Measurements from ENCODE around the gene ZNF638.

DNA sequence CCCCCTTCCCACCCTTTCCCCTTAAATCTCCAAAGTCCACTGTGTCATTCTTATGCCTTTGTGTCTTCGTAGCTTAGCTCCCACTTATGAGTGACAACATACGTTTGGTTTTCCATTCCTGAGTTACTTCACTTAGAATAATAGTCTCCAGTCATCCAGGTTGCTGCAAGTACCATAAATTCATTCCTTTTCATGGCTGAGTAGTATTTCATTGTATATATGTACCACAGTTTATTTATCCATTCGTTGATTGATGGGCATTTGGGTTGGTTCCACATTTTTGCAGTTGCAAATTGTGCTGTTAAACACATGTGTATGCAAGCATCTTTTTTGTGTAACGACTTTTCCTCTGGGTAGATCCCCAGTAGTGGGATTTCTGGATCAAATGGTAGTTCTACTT, 14.5 kb upstream of the ZNF638 start:
- TF ChIP-seq PHTF2 (CRISPR knock-in tag; IDR thresholded peaks at IDR 0.05) (no peak), KDM1A (IDR thresholded peaks at IDR 0.05) (no peak), SMC3 (conservative IDR thresholded peaks at IDR 0.05; ENCODE audit: insufficient read depth, low read depth, low read length) (no peak), MYC (IDR thresholded peaks at IDR 0.05; ENCODE audit: low read depth, low read length) (no peak), MYC (CRISPR knock-in tag; IDR thresholded peaks at IDR 0.05; ENCODE audit: borderline replicate concordance, low read depth) (no peak), ZFP36 (IDR thresholded peaks at IDR 0.05; ENCODE audit: low read depth, low read length, partially characterized antibody) (no peak), HDAC3 (IDR thresholded peaks at IDR 0.05; ENCODE audit: borderline replicate concordance, partially characterized antibody) (no peak), ZBTB8A (IDR thresholded peaks at IDR 0.05; ENCODE audit: partially characterized antibody) (no peak), GATA2 (CRISPR knock-in tag; IDR thresholded peaks at IDR 0.05) (no peak)
- TF ChIP-seq, protein P1, sequence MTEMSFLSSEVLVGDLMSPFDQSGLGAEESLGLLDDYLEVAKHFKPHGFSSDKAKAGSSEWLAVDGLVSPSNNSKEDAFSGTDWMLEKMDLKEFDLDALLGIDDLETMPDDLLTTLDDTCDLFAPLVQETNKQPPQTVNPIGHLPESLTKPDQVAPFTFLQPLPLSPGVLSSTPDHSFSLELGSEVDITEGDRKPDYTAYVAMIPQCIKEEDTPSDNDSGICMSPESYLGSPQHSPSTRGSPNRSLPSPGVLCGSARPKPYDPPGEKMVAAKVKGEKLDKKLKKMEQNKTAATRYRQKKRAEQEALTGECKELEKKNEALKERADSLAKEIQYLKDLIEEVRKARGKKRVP (CRISPR knock-in tag; IDR thresholded peaks at IDR 0.05): no peak
- TF ChIP-seq, protein P2, sequence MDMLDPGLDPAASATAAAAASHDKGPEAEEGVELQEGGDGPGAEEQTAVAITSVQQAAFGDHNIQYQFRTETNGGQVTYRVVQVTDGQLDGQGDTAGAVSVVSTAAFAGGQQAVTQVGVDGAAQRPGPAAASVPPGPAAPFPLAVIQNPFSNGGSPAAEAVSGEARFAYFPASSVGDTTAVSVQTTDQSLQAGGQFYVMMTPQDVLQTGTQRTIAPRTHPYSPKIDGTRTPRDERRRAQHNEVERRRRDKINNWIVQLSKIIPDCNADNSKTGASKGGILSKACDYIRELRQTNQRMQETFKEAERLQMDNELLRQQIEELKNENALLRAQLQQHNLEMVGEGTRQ (CRISPR knock-in tag; IDR thresholded peaks at IDR 0.05): no peak
- TF ChIP-seq, protein P3, sequence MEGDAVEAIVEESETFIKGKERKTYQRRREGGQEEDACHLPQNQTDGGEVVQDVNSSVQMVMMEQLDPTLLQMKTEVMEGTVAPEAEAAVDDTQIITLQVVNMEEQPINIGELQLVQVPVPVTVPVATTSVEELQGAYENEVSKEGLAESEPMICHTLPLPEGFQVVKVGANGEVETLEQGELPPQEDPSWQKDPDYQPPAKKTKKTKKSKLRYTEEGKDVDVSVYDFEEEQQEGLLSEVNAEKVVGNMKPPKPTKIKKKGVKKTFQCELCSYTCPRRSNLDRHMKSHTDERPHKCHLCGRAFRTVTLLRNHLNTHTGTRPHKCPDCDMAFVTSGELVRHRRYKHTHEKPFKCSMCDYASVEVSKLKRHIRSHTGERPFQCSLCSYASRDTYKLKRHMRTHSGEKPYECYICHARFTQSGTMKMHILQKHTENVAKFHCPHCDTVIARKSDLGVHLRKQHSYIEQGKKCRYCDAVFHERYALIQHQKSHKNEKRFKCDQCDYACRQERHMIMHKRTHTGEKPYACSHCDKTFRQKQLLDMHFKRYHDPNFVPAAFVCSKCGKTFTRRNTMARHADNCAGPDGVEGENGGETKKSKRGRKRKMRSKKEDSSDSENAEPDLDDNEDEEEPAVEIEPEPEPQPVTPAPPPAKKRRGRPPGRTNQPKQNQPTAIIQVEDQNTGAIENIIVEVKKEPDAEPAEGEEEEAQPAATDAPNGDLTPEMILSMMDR (IDR thresholded peaks at IDR 0.05 in 2 of 3, conservative IDR thresholded peaks at IDR 0.05 in 1 of 3; ENCODE audit: insufficient read depth in 2 of 3, low read depth in 1 of 3, low read length in 3 of 3): no peak
- TF ChIP-seq, protein P4, sequence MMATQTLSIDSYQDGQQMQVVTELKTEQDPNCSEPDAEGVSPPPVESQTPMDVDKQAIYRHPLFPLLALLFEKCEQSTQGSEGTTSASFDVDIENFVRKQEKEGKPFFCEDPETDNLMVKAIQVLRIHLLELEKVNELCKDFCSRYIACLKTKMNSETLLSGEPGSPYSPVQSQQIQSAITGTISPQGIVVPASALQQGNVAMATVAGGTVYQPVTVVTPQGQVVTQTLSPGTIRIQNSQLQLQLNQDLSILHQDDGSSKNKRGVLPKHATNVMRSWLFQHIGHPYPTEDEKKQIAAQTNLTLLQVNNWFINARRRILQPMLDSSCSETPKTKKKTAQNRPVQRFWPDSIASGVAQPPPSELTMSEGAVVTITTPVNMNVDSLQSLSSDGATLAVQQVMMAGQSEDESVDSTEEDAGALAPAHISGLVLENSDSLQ (IDR thresholded peaks at IDR 0.05): no peak

Measured in K562 (cell line).